Endothelial cell of umbilical vein (primary cell): ENCODE measurements around the gene SCN5A. TPM values are rescaled to one million over a fixed set of nuclear protein-coding genes. Genes with fewer than 3 reads are reported as not detected.

ENCODE experiments used
- Bru-seq: library from RNA; stranded (reverse); fragments of 400-500 nt; gene quantifications from one replicate; lab custom pipeline; 2021; lab: Mats Ljungman, UMichigan
- BruChase-seq, 2 experiments: library from RNA; stranded (reverse); fragments of 400-500 nt; gene quantifications; one replicate each; lab custom pipeline; 2021; lab: Mats Ljungman, UMichigan
- BruUV-seq: library from RNA; stranded (reverse); fragments of 400-500 nt; replicated peaks from 2 replicates; lab custom pipeline; 2021; lab: Mats Ljungman, UMichigan
- CTCF ChIA-PET: fragments of 300-600, 350-600 bp; sonication (Branson Sonifier 250); formaldehyde crosslinking; loops from one replicate; lab custom pipeline; 2021; ENCODE audit warnings: antibody characterized with exemption, inconsistent platforms; lab: Charles Lee
- POLR2A ChIA-PET: fragments of 300-600, 350-600 bp; sonication (Branson Sonifier 250); formaldehyde crosslinking; loops from one replicate; lab custom pipeline; 2021; ENCODE audit warnings: antibody characterized with exemption, inconsistent platforms; lab: Charles Lee
- DNase-seq: peaks from one replicate; pipeline ENCODE4 v3.0.0-alpha.2; 2011; ENCODE audit warnings: low read depth, low spot score
- FAIRE-seq: peaks from 2 replicates; lab custom pipeline; 2011; peaks lifted over from hg19 to GRCh38; lab: Jason Lieb, UNC
- H2AFZ ChIP-seq: 2 replicates; pipeline ENCODE4 v1.6.0; 2012; ENCODE audit warnings: low read depth, low read length, control low read depth, inconsistent platforms
- H3K27ac ChIP-seq: 2 replicates; pipeline ENCODE4 v1.5.1; 2011; ENCODE audit warnings: low read depth, mild to moderate bottlenecking, control low read depth, low read length, moderate library complexity; ENCODE audit not compliant: insufficient read depth
- H3K27me3 ChIP-seq, 2 experiments: 2 replicates each; pipeline versions ENCODE4 v1.6.0 to v1.6.1; 2011; ENCODE audit warnings: low read length in 2 of 2, mixed read lengths in 1 of 2; ENCODE audit not compliant: control insufficient read depth in 2 of 2, insufficient read depth in 2 of 2
- H3K36me3 ChIP-seq, 2 experiments: 2 replicates in 1 of 2; 3 replicates in 1 of 2; pipeline ENCODE4 v1.5.1; 2011; ENCODE audit warnings: low read length in 2 of 2, mild to moderate bottlenecking in 1 of 2, moderate library complexity in 1 of 2; ENCODE audit not compliant: control insufficient read depth in 2 of 2, insufficient read depth in 2 of 2; ENCODE audit errors: extremely low read depth in 1 of 2
- H3K4me1 ChIP-seq: 3 replicates; pipeline ENCODE4 v1.5.1; 2011; ENCODE audit warnings: mild to moderate bottlenecking, low read length; ENCODE audit not compliant: control insufficient read depth, insufficient read depth; ENCODE audit errors: extremely low read depth
- H3K4me2 ChIP-seq: 2 replicates; pipeline ENCODE4 v1.6.1; 2011; ENCODE audit warnings: low read length, control low read depth, mixed read lengths; ENCODE audit not compliant: insufficient read depth
- H3K4me3 ChIP-seq, 3 experiments: fragments of 200-600 bp in 1 of 3; sonication (generic), shearing (Covaris generic) in 1 of 3; replicated peaks in 1 of 3; 2 replicates each; pipeline ENCODE4 v1.5.1; 2011 to 2016; ENCODE audit warnings: control low read depth in 3 of 3, low read length in 3 of 3, mild to moderate bottlenecking in 2 of 3, inconsistent platforms in 1 of 3, low read depth in 1 of 3, moderate library complexity in 1 of 3; ENCODE audit not compliant: insufficient read depth in 1 of 3
- H3K79me2 ChIP-seq: 2 replicates; pipeline ENCODE4 v1.6.0; 2012; ENCODE audit warnings: low read length, inconsistent platforms; ENCODE audit not compliant: control insufficient read depth, insufficient read depth
- H3K9ac ChIP-seq: replicated peaks from 2 replicates; pipeline ENCODE3; 2011; ENCODE audit warnings: low read length, control low read depth; ENCODE audit not compliant: insufficient read depth; ENCODE audit errors: extremely low read depth
- H3K9me1 ChIP-seq: replicated peaks from 3 replicates; pipeline ENCODE4 v1.6.0; 2011; ENCODE audit warnings: mild to moderate bottlenecking, low read length; ENCODE audit not compliant: control insufficient read depth, insufficient read depth; ENCODE audit errors: extremely low read depth
- H3K9me3 ChIP-seq: replicated peaks from 2 replicates; pipeline ENCODE4 v1.5.1; 2012; ENCODE audit warnings: low read length, inconsistent platforms; ENCODE audit not compliant: control insufficient read depth, insufficient read depth
- H4K20me1 ChIP-seq: replicated peaks from 2 replicates; pipeline ENCODE3; 2011; ENCODE audit warnings: mild to moderate bottlenecking, low read length; ENCODE audit not compliant: control insufficient read depth, insufficient read depth; ENCODE audit errors: extremely low read depth
- EZH2 ChIP-seq: IDR thresholded peaks from 2 replicates; pipeline ENCODE4 v1.6.1; 2012; ENCODE audit warnings: borderline replicate concordance, low read depth, mild to moderate bottlenecking, moderate library complexity, low read length, inconsistent platforms; ENCODE audit not compliant: severe bottlenecking
- FOS ChIP-seq: IDR thresholded peaks from 2 replicates; pipeline ENCODE4 v1.6.1; 2011; ENCODE audit warnings: mild to moderate bottlenecking, low read length, moderate library complexity, borderline replicate concordance; ENCODE audit not compliant: insufficient read depth
- GATA2 ChIP-seq: IDR thresholded peaks from 2 replicates; pipeline ENCODE4 v1.7.0; 2011; ENCODE audit warnings: low read depth, mild to moderate bottlenecking, moderate library complexity, mixed read lengths, low read length; ENCODE audit not compliant: insufficient read length, insufficient read depth
- JUN ChIP-seq: IDR thresholded peaks from 2 replicates; pipeline ENCODE4 v1.6.1; 2011; ENCODE audit warnings: borderline replicate concordance, low read depth; ENCODE audit not compliant: insufficient read length, insufficient read depth
- MAX ChIP-seq: IDR thresholded peaks from 2 replicates; pipeline ENCODE4 v1.6.1; 2011; ENCODE audit not compliant: insufficient read depth, insufficient read length
- MYC ChIP-seq: IDR thresholded peaks from one replicate; pipeline ENCODE4 v1.6.1; 2011; ENCODE audit warnings: mild to moderate bottlenecking, low read depth, low read length
- POLR2A ChIP-seq: IDR thresholded peaks from 2 replicates; pipeline ENCODE4 v1.6.1; 2012; ENCODE audit warnings: low read depth, mild to moderate bottlenecking, control low read depth, low read length
- POLR2AphosphoS5 ChIP-seq: IDR thresholded peaks from 2 replicates; pipeline ENCODE4 v1.6.1; 2012; ENCODE audit warnings: low read depth, mild to moderate bottlenecking, control low read depth, low read length, moderate library complexity; ENCODE audit not compliant: insufficient read depth
- dilution Hi-C: fragments of 300-500 bp; cut with MboI; formaldehyde crosslinking; loops from one replicate; pipeline ENCODE4 v1.15.0; 2019; ENCODE audit warnings: low sequenced_read_pairs; ENCODE audit not compliant: extremely low pct_ligation_motif_present
- intact Hi-C: fragments of 100-400 bp; cut with micrococcal nuclease; formaldehyde crosslinking; loops from one replicate; pipeline ENCODE4 v1.10.0; 2022
- long read RNA-seq: library from polyadenylated mRNA; stranded (forward); transcript quantifications from one replicate; pipeline ENCODE4 v2.0.0, GENCODE V29; 2021
- polyA minus RNA-seq, 3 experiments: library from RNA; depleted of rRNA, polyadenylated mRNA; stranded (reverse); fragments of >200 nt; gene quantifications; 1 replicate in 1 of 3; 2 replicates in 2 of 3; pipeline ENCODE4 v1.2.3, GENCODE V29; 2011
- polyA plus RNA-seq, 4 experiments: library from polyadenylated mRNA; depleted of rRNA in 3 of 4; stranded (reverse) in 3 of 4; unstranded in 1 of 4; fragments of >200 nt; gene quantifications; 2 replicates each; pipeline versions ENCODE4 v1.2.1 to v1.2.3, GENCODE V29; 2011 to 2012; ENCODE audit warnings: missing spikeins in 1 of 4
- total RNA-seq: library from RNA; stranded (reverse); gene quantifications from 2 replicates; pipeline ENCODE4 v1.2.3, GENCODE V29; 2021
- TF ChIP-seq, protein P1 (sequence below), 2 donors: IDR thresholded peaks; 1 replicate in 1 of 2; 2 replicates in 1 of 2; pipeline ENCODE4 v1.5.1; 2011; ENCODE audit warnings: low read length in 2 of 2, mild to moderate bottlenecking in 2 of 2, moderate library complexity in 2 of 2, control low read depth in 1 of 2, inconsistent platforms in 1 of 2, low read depth in 1 of 2; ENCODE audit not compliant: insufficient read depth in 1 of 2; ENCODE audit errors: extremely low read depth in 1 of 2

SCN5A gene
- 13.1 and 20.0 TPM in 2 replicates for total RNA-seq
- polyA plus RNA-seq, result 2.7 and 3.1 TPM in 2 replicates
- polyA plus RNA-seq (2011; cell fraction: cytosol; rRNA removed), result 2.8 and 2.9 TPM in 2 replicates
- 7.5 and 8.2 TPM in 2 replicates for polyA plus RNA-seq (2011; cell fraction: nucleus; rRNA removed)
- 4.6 and 6.6 TPM in 2 replicates for polyA plus RNA-seq (2012)
- 11.1 and 11.9 TPM in 2 replicates for polyA minus RNA-seq
- not detected for polyA minus RNA-seq (2011; cell fraction: cytosol; rRNA and poly(A)+ RNA removed)
- polyA minus RNA-seq (2011; cell fraction: nucleus; rRNA and poly(A)+ RNA removed), result 7.8 and 10.1 TPM in 2 replicates
- percentile 46 among the genes with signal in this experiment for Bru-seq, nascent RNA
- percentile 49 among the genes with signal in this experiment for BruChase-seq, experiment 1, labeled RNA remaining after a 6-hour chase
- BruChase-seq, experiment 2, labeled RNA remaining after a 2-hour chase, result percentile 48 among the genes with signal in this experiment
- long read RNA-seq, partial matches to known transcripts, result 21 of 27 reads
- long read RNA-seq, other reads (novel, unspliced or antisense), result 6 of 27 reads

GRCh38 chr3:38649500-38650247, at the start of gene SCN5A:
Gene SCN5A (minus strand): TSS chr3:38649687. CDS start chr3:38633307, 16,380 bp downstream.
- H3K79me2 ChIP-seq, result peaks cover 3% of the 10 kb centered on the region
- BruUV-seq, result no TSS peak
- TF ChIP-seq POLR2A (peak; percentile 28), MYC (no peak)
- FAIRE-seq (no peak), DNase-seq (peak; percentile 38)
- H3K4me3 ChIP-seq, result peak within 1 kb of the TSS; percentile 58 to 80 (median 67)
- H3K9me3 ChIP-seq, result no peaks in the 10 kb centered on the region
- POLR2A ChIA-PET, result no interaction called here
- dilution Hi-C loops (no loop called here), intact Hi-C loops (loop anchor here (2.0 to 10.0 kb wide), 4 partner anchors 73 to 515 kb away; partner anchors contain the start of genes ACAA1, MYD88 and XYLB)
- H3K4me1 ChIP-seq, result peaks cover 10% of the 10 kb centered on the region
- no peaks in the 10 kb centered on the region for H4K20me1 ChIP-seq
- peak within 1 kb of the TSS; percentile 64 for H3K4me2 ChIP-seq
- H3K36me3 ChIP-seq, result no peaks in the 10 kb centered on the region
- H2AFZ ChIP-seq, result peak within 1 kb of the TSS; percentile 79
- CTCF ChIA-PET, result interaction anchor here (0.9 to 4.8 kb wide), 3 partner anchors 128 to 350 kb away, joined by 3 to 62 read pairs (median 29); no protein-coding TSS in a partner anchor
- peak within 1 kb of the TSS; percentile 13 for H3K27ac ChIP-seq
- peak within 1 kb of the TSS; percentile 71 for H3K9ac ChIP-seq
- no peaks in the 10 kb centered on the region for H3K27me3 ChIP-seq
- no peaks in the 10 kb centered on the region for H3K9me1 ChIP-seq

DNA sequence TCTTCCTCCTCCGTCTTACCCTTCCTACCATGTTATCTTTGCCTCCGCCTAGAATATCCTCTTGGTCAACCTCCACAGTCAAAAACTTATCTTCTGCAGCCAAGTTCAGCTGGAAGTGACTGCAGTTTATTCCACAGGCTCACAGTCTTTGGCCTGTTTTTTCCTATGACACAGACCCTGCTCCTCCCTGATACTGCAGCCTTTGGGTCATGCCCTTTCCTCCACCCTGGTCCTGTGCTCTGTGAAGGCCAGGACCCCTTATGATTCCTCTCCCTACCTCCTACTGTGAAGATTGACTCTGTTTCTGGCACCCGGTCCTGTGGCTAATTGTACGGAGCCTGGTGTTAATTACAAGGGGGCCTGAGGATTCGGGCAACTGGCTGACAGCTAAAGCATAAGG, 49.3 kb upstream of the SCN5A start:
- intact Hi-C loops, result no loop called here
- H3K4me2 ChIP-seq, result no peak overlapping the region
- DNase-seq (no peak), FAIRE-seq (no peak)
- no peaks in the 10 kb centered on the region for H3K9me1 ChIP-seq
- H3K9ac ChIP-seq, result no peak overlapping the region
- no TSS peak for BruUV-seq
- no peak overlapping the region for H2AFZ ChIP-seq
- H3K27ac ChIP-seq, result no peak overlapping the region
- ChIA-PET POLR2A (no interaction called here), CTCF (interaction anchor here (0.7 kb wide), 1 partner anchor 94 kb away, joined by 3 read pairs; no protein-coding TSS in a partner anchor)
- H3K4me1 ChIP-seq, result no peaks in the 10 kb centered on the region
- H3K4me3 ChIP-seq, result no peak overlapping the region
- TF ChIP-seq POLR2AphosphoS5 (no peak), FOS (no peak), EZH2 (no peak), MYC (no peak), POLR2A (no peak), MAX (no peak), GATA2 (no peak), JUN (no peak)
- TF ChIP-seq, protein P1, sequence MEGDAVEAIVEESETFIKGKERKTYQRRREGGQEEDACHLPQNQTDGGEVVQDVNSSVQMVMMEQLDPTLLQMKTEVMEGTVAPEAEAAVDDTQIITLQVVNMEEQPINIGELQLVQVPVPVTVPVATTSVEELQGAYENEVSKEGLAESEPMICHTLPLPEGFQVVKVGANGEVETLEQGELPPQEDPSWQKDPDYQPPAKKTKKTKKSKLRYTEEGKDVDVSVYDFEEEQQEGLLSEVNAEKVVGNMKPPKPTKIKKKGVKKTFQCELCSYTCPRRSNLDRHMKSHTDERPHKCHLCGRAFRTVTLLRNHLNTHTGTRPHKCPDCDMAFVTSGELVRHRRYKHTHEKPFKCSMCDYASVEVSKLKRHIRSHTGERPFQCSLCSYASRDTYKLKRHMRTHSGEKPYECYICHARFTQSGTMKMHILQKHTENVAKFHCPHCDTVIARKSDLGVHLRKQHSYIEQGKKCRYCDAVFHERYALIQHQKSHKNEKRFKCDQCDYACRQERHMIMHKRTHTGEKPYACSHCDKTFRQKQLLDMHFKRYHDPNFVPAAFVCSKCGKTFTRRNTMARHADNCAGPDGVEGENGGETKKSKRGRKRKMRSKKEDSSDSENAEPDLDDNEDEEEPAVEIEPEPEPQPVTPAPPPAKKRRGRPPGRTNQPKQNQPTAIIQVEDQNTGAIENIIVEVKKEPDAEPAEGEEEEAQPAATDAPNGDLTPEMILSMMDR (IDR thresholded peaks at IDR 0.05; ENCODE audit: extremely low read depth in 1 of 2, insufficient read depth in 1 of 2, low read depth in 1 of 2, low read length in 2 of 2), result no peak
- H3K27me3 ChIP-seq, result no peaks in the 10 kb centered on the region
- H4K20me1 ChIP-seq, result no peaks in the 10 kb centered on the region
- H3K36me3 ChIP-seq, result no peaks in the 10 kb centered on the region
- no peaks in the 10 kb centered on the region for H3K9me3 ChIP-seq
- dilution Hi-C loops, result no loop called here
- no peaks in the 10 kb centered on the region for H3K79me2 ChIP-seq
